Measurements from ENCODE around the gene PIANP. TPM values are rescaled to one million over a fixed set of nuclear protein-coding genes. Genes with fewer than 3 reads are reported as not detected.

The PIANP gene
- total RNA-seq, 2 donors from 2014 or later: 3.1 TPM; not detected in 1

DNA sequence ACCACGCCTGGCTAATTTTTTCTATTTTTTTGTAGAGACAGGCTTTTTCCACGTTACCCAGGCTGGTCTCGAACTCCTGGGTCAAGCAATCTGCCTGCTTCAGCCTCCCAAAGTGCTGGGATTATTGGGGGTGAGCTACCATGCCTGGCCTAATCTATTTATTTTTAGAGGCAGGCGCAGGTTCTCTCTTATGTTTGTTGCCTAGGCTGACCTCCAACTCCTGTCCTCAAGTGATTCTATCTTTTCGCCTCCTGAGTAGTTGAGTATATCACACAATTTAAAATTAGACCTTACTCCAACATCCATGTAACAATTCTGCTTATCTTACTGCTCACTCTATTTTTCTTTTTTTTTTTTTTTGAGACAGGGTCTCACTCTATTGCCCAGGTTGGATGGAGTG, 46.6 kb downstream of the PIANP start:
- H3K9me3 ChIP-seq: no peaks in the 10 kb centered on the region
- no peak for DNase-seq (ENCODE audit: low spot score)
- no peak overlapping the region for H3K4me3 ChIP-seq
- WGBS: 87% methylated on average over 5 of the region's 5 CpGs
- TF ChIP-seq POLR2AphosphoS5 (IDR thresholded peaks at IDR 0.05) (no peak), POLR2A (IDR thresholded peaks at IDR 0.05) (no peak)
- TF ChIP-seq, protein P1, sequence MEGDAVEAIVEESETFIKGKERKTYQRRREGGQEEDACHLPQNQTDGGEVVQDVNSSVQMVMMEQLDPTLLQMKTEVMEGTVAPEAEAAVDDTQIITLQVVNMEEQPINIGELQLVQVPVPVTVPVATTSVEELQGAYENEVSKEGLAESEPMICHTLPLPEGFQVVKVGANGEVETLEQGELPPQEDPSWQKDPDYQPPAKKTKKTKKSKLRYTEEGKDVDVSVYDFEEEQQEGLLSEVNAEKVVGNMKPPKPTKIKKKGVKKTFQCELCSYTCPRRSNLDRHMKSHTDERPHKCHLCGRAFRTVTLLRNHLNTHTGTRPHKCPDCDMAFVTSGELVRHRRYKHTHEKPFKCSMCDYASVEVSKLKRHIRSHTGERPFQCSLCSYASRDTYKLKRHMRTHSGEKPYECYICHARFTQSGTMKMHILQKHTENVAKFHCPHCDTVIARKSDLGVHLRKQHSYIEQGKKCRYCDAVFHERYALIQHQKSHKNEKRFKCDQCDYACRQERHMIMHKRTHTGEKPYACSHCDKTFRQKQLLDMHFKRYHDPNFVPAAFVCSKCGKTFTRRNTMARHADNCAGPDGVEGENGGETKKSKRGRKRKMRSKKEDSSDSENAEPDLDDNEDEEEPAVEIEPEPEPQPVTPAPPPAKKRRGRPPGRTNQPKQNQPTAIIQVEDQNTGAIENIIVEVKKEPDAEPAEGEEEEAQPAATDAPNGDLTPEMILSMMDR (IDR thresholded peaks at IDR 0.05): no peak
- H3K27me3 ChIP-seq (replicated peaks; ENCODE audit: insufficient read depth): no peaks in the 10 kb centered on the region
- intact Hi-C loops (cut with DNase I): no loop called here
- H3K36me3 ChIP-seq: peaks cover 0 to 15% of the 10 kb centered on the region in 2 donors
- H3K4me1 ChIP-seq (replicated peaks): no peaks in the 10 kb centered on the region
- no peak overlapping the region for H3K27ac ChIP-seq

DNA sequence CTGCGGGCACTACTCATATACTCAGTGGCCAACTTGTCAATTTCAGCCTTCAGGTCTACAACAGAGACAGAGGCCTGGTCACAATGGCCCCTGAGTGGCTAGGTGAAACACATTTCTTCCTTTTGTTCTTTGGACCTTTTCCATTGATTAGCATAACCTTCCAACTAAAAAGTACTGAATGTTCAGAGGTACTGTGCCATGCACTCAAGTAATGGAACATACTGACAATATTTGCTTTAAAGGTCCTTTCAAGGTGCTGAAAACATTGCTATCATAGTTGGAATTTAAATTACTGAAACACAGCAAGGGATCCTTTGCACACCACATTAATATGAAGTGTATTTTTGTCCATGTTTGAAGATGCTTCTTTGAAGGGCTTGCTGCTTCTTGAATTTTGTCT, 47.3 kb downstream of the PIANP start:
- DNase-seq (ENCODE audit: low spot score): no peak
- WGBS: 100% methylated on average over 1 of the region's 1 CpG
- TF ChIP-seq POLR2A (IDR thresholded peaks at IDR 0.05): no peak
- TF ChIP-seq, protein P1 (IDR thresholded peaks at IDR 0.05): no peak
- TF ChIP-seq POLR2AphosphoS5 (IDR thresholded peaks at IDR 0.05): no peak
- Histone ChIP-seq H3K27ac (no peak overlapping the region), H3K36me3 (peaks cover 0 to 15% of the 10 kb centered on the region in 2 donors), H3K4me3 (no peak overlapping the region), H3K27me3 (replicated peaks; ENCODE audit: insufficient read depth) (no peaks in the 10 kb centered on the region), H3K9me3 (no peaks in the 10 kb centered on the region), H3K4me1 (replicated peaks) (no peaks in the 10 kb centered on the region)
- intact Hi-C loops (cut with DNase I): no loop called here

DNA sequence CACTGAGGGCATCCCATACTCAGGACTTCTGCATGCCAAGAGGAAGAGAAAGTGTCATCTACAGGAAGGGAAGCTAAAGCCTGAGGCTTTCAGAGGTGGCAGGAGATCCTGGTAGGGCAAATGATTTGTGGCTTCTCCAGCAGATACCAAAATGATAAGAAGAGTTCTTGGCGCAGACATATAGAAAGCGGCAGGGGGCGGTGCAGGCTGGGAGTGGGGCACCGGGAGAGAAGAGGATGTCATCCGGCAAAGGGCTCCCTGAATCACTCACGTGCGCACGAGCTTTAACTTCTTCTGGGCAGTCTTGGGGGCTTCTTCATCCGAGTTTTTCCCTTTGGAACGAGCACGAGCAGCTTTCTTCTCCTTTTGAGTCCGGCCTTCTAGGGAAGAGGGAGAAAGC, 48.2 kb downstream of the PIANP start:
- intact Hi-C loops (cut with DNase I): no loop called here
- peaks cover 0 to 15% of the 10 kb centered on the region in 2 donors for H3K36me3 ChIP-seq
- no peak overlapping the region for H3K27ac ChIP-seq
- H3K4me3 ChIP-seq: no peak overlapping the region
- no peak for DNase-seq (ENCODE audit: low spot score)
- 87% methylated on average over 12 of the region's 12 CpGs for WGBS
- no peaks in the 10 kb centered on the region for H3K27me3 ChIP-seq (replicated peaks; ENCODE audit: insufficient read depth)
- no peaks in the 10 kb centered on the region for H3K9me3 ChIP-seq
- no peaks in the 10 kb centered on the region for H3K4me1 ChIP-seq (replicated peaks)
- TF ChIP-seq POLR2A (IDR thresholded peaks at IDR 0.05) (no peak), POLR2AphosphoS5 (IDR thresholded peaks at IDR 0.05) (no peak)
- TF ChIP-seq, protein P1 (IDR thresholded peaks at IDR 0.05): no peak

DNA sequence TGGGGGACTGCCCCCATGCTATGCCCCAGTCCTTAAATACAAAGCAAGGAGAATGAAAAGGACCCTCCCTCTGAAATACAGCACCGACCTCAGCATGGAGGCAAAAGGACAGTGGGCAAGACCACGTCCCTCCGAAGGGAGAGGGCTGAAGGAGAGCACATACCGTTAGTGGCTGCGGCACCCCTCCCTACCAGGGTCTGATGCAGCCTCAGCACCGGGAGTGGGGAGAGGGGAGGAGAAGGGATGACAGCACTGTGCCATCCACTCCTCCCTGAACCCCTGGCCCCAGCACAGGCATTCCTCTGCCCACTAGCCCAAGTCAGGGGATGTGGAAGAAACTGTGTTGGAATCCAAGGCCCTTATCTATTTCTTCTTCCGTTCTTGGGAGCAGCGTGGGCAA, 49.8 kb downstream of the PIANP start:
- TF ChIP-seq POLR2AphosphoS5 (IDR thresholded peaks at IDR 0.05) (no peak), POLR2A (IDR thresholded peaks at IDR 0.05) (no peak)
- TF ChIP-seq, protein P1 (IDR thresholded peaks at IDR 0.05): no peak
- WGBS: 85% methylated on average over 8 of the region's 8 CpGs
- no peak overlapping the region for H3K27ac ChIP-seq
- no peaks in the 10 kb centered on the region for H3K9me3 ChIP-seq
- H3K4me3 ChIP-seq: no peak overlapping the region
- DNase-seq (ENCODE audit: low spot score): no peak
- no peaks in the 10 kb centered on the region for H3K27me3 ChIP-seq (replicated peaks; ENCODE audit: insufficient read depth)
- intact Hi-C loops (cut with DNase I): no loop called here
- no peaks in the 10 kb centered on the region for H3K4me1 ChIP-seq (replicated peaks)
- H3K36me3 ChIP-seq: peaks cover 0 to 8% of the 10 kb centered on the region in 2 donors

DNA sequence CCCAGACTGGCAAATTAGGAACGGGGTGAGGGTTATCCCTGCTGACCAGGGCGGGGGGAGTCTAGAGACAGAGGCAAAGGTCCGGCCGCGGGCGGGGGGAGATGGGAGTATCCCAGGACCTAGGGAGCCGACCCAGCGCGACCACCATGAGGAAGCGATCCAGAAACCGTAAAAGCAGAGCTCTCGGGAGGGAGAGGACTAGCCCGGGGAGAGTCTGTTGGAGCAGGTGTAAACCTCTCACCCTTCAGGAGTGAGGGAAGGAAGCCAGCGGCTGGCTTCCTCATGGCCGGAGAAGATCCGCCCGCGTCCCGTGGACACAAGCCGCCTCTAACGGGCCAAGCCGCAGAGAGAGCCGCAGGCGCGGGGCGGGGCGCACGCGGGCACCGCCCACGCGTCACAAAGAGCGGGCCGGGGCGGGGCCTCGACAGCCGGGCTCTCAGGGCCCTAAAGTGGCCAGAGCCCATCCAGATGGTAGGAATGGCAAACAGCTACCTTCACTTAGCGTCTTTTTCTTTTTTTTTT, 53.5 kb downstream of the PIANP start, which contains the start of gene ACRBP:
Gene ACRBP, minus strand, starts transcription at position 350 of the 522 bp plus-strand sequence. Its CDS starts 66 bp downstream, at position 284.
- DNase-seq (ENCODE audit: low spot score): peak; percentile 53
- Histone ChIP-seq H3K4me1 (replicated peaks) (no peaks in the 10 kb centered on the region), H3K4me3 (peak within 1 kb of the TSS; percentile 17 to 24), H3K27me3 (replicated peaks; ENCODE audit: insufficient read depth) (no peaks in the 10 kb centered on the region), H3K36me3 (peaks cover 0 to 4% of the 10 kb centered on the region in 2 donors), H3K9me3 (no peaks in the 10 kb centered on the region), H3K27ac (no peak within 1 kb of the TSS)
- intact Hi-C loops (cut with DNase I): no loop called here
- WGBS: 12% methylated on average over 38 of the region's 38 CpGs
- peak; percentile 37 for TF ChIP-seq POLR2AphosphoS5 (IDR thresholded peaks at IDR 0.05)
- TF ChIP-seq, protein P1 (IDR thresholded peaks at IDR 0.05): no peak
- peak; percentile 28 for TF ChIP-seq POLR2A (IDR thresholded peaks at IDR 0.05)
